NB4 (cell line): ENCODE measurements around the gene PNMA1.

ENCODE experiments used
- CTCF ChIP-seq: IDR thresholded peaks from one replicate; pipeline ENCODE4 v1.5.1; 2012; ENCODE audit warnings: low read depth, low read length
- MAX ChIP-seq: IDR thresholded peaks from 2 replicates; pipeline ENCODE4 v1.6.1; 2011; ENCODE audit warnings: low read depth, low read length
- MYC ChIP-seq: IDR thresholded peaks from 2 replicates; pipeline ENCODE4 v1.6.1; 2011; ENCODE audit warnings: low read depth, low read length
- POLR2A ChIP-seq: IDR thresholded peaks from 2 replicates; pipeline ENCODE4 v1.6.1; 2011; ENCODE audit warnings: mild to moderate bottlenecking; ENCODE audit not compliant: insufficient read length; ENCODE audit errors: extremely low read depth

GRCh38 chr14:73685328-73685727 lies 28.9 kb downstream of the PNMA1 start:
- no peak for TF ChIP-seq CTCF
- no peak for TF ChIP-seq POLR2A
- no peak for TF ChIP-seq MAX
- no peak for TF ChIP-seq MYC
